GM12878 (cell line): ENCODE results near the gene B9D1. TPM values are rescaled to one million over a fixed set of nuclear protein-coding genes. Genes with fewer than 3 reads are reported as not detected.
A peak's percentile ranks its signal among the peaks of the same experiment; 100 is the strongest.

Experiments
- ATF3 ChIP-seq: IDR thresholded peaks from 2 replicates; pipeline ENCODE4 v1.6.1; 2011; ENCODE audit warnings: low read depth, mild to moderate bottlenecking, low read length, moderate library complexity, borderline replicate concordance; ENCODE audit errors: extremely low read depth
- BCL3 ChIP-seq: IDR thresholded peaks from 2 replicates; pipeline ENCODE4 v1.6.1; 2011; ENCODE audit warnings: borderline replicate concordance, low read depth, mild to moderate bottlenecking, moderate library complexity, low read length; ENCODE audit not compliant: insufficient read depth, poor library complexity, severe bottlenecking
- CREB1 ChIP-seq: IDR thresholded peaks from 2 replicates; pipeline ENCODE4 v1.6.1; 2012; ENCODE audit warnings: low read depth, mild to moderate bottlenecking, inconsistent platforms
- E2F8 ChIP-seq: fragments of 450-650 bp; IDR thresholded peaks from 2 replicates; pipeline ENCODE4 v1.6.1; 2018; ENCODE audit warnings: mild to moderate bottlenecking, low read depth, moderate library complexity; ENCODE audit not compliant: partially characterized antibody
- EZH2 ChIP-seq: IDR thresholded peaks from 2 replicates; pipeline ENCODE4 v1.6.1; 2012; ENCODE audit warnings: low read depth, mild to moderate bottlenecking, control low read depth, inconsistent platforms, low read length, borderline replicate concordance; ENCODE audit not compliant: control insufficient read depth
- GATAD2B ChIP-seq: fragments of 450-650 bp; conservative IDR thresholded peaks from 2 replicates; pipeline ENCODE4 v1.6.1; 2017; ENCODE audit warnings: low read depth, mild to moderate bottlenecking, moderate library complexity
- MEF2B ChIP-seq: fragments of 450-650 bp; IDR thresholded peaks from 2 replicates; pipeline ENCODE4 v1.6.1; 2018; ENCODE audit warnings: mild to moderate bottlenecking, moderate library complexity; ENCODE audit not compliant: partially characterized antibody, poor library complexity, severe bottlenecking
- MXI1 ChIP-seq: fragments of 150-350 bp; IDR thresholded peaks from 2 replicates; pipeline ENCODE4 v1.6.1; 2011; ENCODE audit warnings: low read depth, mild to moderate bottlenecking, inconsistent platforms, low read length, improper control_type of control experiment
- MYB ChIP-seq: fragments of 150-350 bp; IDR thresholded peaks from 2 replicates; pipeline ENCODE4 v1.6.1; 2014; ENCODE audit warnings: mild to moderate bottlenecking, low read depth, low read length, borderline replicate concordance
- NRF1 ChIP-seq: conservative IDR thresholded peaks from 2 replicates; pipeline ENCODE4 v1.6.1; 2011; ENCODE audit warnings: mild to moderate bottlenecking, low read depth, low read length, improper control_type of control experiment
- REST ChIP-seq: IDR thresholded peaks from 2 replicates; pipeline ENCODE4 v1.6.1; 2012; ENCODE audit warnings: mild to moderate bottlenecking, low read depth, low read length
- RFX5 ChIP-seq: IDR thresholded peaks from 2 replicates; pipeline ENCODE4 v1.6.1; 2011; ENCODE audit warnings: low read depth, low read length, improper control_type of control experiment
- TARDBP ChIP-seq: IDR thresholded peaks from 2 replicates; pipeline ENCODE4 v1.6.1; 2016; ENCODE audit warnings: borderline replicate concordance
- YBX1 ChIP-seq: fragments of 450-650 bp; IDR thresholded peaks from 2 replicates; pipeline ENCODE4 v1.6.1; 2016; ENCODE audit warnings: antibody characterized with exemption
- ZBTB40 ChIP-seq: fragments of 450-650 bp; IDR thresholded peaks from 2 replicates; pipeline ENCODE4 v1.6.1; 2016; ENCODE audit warnings: mild to moderate bottlenecking, moderate library complexity, borderline replicate concordance
- polyA plus RNA-seq, 11 experiments: library from polyadenylated mRNA; depleted of rRNA in 4 of 11; unstranded in 6 of 11; stranded (reverse) in 5 of 11; fragments of >200 nt; fragmentation: Nextera tagmentation in 4 of 11; fragmentation: Illumina TruSeq in 1 of 11; extraction: Ambion mirVana in 4 of 11; extraction: Trizol in 1 of 11; gene quantifications; 1 replicate in 1 of 11; 2 replicates in 10 of 11; pipeline versions ENCODE4 v1.2.1 to v1.2.3, GENCODE V29; 2011 to 2016; ENCODE audit warnings: inconsistent platforms in 2 of 11, missing spikeins in 2 of 11, low read depth in 1 of 11
- total RNA-seq, 4 experiments: library from RNA; depleted of rRNA in 3 of 4; stranded (reverse); fragments of >200 nt in 3 of 4; fragmentation: Illumina TruSeq in 1 of 4; extraction: Trizol in 1 of 4; gene quantifications; 2 replicates each; pipeline versions ENCODE4 v1.2.1 to v1.2.3, GENCODE V29; 2013 to 2021

B9D1 gene
- total and polyA plus RNA-seq, 10 of the 15 experiments (the other 5 are each of a cell fraction or from before 2014, with no cell fraction given): 5.9 to 18.3 (median 9.8) TPM

DNA sequence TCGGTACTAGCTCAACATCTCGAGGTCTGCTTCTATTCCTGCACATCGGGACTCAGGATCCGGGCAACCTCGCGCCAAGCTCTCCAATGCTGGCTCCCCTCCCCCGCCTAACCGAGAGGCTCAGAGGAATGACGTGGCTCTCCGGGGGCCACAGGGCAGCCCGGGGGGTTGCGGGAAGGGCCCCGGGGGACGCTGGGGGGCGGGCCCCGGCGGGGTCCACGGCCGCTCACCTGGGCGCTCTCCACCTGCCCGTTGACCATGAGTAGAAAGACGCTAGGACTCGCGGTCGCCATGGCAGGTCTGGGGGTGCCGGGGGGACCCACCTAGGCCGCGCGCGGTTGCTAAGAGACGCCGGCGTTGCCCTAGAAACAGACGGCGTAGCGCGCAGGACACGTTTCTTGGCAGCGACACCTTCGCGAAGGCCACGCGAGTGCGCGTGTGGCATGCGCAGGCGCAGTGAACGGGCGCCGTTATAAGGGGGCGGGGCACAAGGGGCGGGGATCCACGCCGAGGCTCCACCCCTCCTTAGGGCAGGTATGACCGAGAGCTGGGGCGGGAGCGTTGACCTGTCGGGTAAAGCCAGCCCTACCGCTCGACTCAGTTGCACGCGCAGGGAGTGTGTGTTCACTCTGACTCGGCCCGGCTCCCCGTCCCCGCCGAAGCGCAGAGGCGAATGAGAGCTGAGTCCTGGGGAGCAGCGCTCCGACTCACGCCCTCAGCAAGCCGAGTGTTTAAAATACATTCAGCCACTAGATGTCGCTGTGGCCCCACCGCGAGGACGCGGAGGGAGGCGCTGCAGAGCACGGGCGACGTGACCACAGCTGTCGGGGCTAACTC, at the start of gene B9D1 (continued):
- peak; percentile 85 for TF ChIP-seq NRF1
- TF ChIP-seq EZH2: no peak
- peak; percentile 98 for TF ChIP-seq MXI1
- TF ChIP-seq TARDBP: 0 out of 2 replicates have a peak, but pooled peaks have one; percentile 36
- 0 out of 2 replicates have a peak, but pooled peaks have one; percentile 4 for TF ChIP-seq MYB
- TF ChIP-seq REST: no peak
- TF ChIP-seq MEF2B: peak; percentile 82
- TF ChIP-seq ZBTB40: peak; percentile 36; the same call in 1 of the 2 replicates
- peak; percentile 96 for TF ChIP-seq RFX5
- TF ChIP-seq ATF3: no peak
- TF ChIP-seq YBX1: no peak
- peak; percentile 57; the same call in 1 of the 2 replicates for TF ChIP-seq GATAD2B
- TF ChIP-seq E2F8: no peak
- TF ChIP-seq CREB1: peak; percentile 85
- TF ChIP-seq BCL3: no peak
